Neural cell (in vitro differentiated cells): ENCODE data around the gene KDM4C.

Experiments
- CTCF ChIP-seq: fragments of 450-650 bp; IDR thresholded peaks from 2 replicates; pipeline ENCODE4 v1.5.1; 2014; ENCODE audit warnings: antibody characterized with exemption, mild to moderate bottlenecking, moderate library complexity; ENCODE audit not compliant: poor library complexity, severe bottlenecking
- POLR2AphosphoS5 ChIP-seq: IDR thresholded peaks from 2 replicates; pipeline ENCODE4 v1.6.1; 2012

- no peak for TF ChIP-seq CTCF
- no peak for TF ChIP-seq POLR2AphosphoS5
These were observed 340.3 kb downstream of the KDM4C start for GRCh38 chr9:7097785-7098752.
